GM19351 (cell line): Measurements from ENCODE around the gene AMOT.

Experiments
- ATAC-seq: cut with Tn5 transposase; IDR thresholded peaks from one replicate; pipeline ENCODE4 v1.9.1; 2021; ENCODE audit warnings: mild to moderate bottlenecking, moderate library complexity; ENCODE audit not compliant: unreplicated experiment

Gene AMOT

DNA sequence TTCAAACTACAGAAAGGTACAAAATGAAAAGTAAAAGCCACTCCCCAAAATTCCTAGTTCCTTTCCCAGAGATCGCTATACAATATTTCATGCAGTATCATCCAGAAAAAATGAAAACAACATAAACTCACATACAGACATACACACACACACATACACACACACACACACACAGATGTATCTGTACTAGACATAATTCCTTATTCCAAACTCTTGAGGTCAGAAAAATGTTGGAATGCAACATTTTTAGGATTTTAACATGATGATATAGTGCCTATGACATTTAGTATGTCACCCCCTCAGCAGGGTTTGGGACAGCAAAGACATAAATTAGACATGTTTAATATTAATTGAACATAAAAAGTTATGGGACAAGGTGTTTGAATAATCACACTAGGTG, 87.5 kb downstream of the AMOT start:
- no peak for ATAC-seq

DNA sequence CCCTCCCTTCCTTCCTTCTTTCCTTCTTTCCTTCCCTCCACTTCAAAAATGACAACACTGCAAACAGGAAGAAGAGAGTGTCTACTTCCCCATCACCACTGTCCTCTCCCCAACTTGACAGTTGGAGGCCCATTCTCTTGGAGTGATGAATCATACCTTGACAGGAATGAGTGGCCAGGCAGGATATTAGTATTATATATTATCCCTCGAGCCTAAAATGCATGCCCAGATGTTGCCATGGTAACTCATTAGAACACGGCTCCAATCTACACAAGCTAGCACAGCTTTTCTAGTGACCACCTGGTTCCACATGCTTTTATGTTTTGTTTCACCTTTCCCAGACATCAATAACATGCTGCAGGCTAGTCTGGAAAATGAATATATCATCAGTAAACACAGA, 89.6 kb downstream of the AMOT start:
- no peak for ATAC-seq

DNA sequence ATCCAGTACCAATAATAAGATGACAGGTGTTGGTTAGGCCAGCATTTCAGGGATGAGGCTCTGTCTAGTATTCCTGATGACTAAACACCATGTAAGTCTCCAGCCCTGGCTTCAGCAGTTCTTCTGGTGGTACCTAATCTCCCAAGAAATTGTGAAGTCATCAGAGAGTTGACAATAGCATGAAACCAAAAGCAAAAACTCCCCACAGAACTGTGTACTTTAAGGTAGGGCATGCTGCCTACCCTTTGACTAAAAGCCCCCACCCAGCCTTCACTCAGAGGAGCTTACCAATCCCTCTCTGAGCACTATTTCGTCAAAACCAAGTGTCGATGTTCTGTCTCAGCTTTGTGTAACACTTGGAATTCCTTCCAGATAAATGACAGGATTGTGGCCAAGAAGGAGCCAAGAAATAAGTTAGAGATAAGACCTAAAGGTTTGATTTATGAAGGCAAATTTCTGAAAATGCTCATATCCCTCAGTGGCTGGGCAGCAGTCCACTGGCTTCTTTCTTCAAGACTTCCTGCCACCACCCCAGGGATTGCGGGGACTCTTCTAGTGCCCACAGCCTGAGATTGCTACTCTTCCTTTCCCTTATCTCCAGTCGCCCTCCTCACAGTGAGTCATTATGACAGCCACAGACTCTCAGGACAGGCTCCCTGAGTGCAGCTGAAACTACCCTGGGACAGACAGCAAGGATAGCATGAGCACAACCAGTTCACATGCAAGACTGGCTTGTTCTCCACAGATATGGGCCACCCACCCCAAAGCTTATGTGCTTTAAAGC, 93.6 kb downstream of the AMOT start:
- ATAC-seq, result no peak

DNA sequence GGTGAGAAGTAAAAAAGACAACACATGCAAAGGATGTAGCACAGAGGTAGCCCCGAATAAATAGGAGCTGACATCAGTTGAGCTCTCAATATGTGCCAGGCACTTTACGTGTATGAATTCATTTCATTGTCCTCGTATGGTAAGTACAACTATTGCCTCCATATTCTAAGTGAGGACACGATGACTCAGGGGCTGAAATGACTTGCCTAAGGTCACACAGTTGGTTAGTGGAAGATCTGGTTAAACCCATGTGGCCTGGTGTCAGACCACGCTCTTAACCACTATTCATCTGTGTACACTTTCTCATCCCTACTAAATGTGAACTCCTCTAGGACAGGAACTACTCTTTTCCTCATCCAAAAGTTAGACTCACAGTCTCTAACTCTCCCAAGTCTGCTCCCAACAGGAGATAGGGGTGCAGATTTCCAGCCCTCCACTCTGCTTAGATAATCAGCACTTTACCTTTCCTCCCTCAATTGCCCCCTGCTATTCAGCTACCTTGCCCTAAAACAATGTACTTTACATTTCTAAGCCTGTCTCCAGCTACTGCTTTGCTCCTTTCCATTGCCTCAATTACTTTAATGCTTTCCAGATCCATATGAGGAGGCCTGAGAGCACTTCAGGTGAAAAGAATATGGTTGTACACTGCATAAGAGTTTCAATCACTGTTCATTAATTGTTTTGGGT, 102.1 kb downstream of the AMOT start:
- ATAC-seq, result peak; percentile 83

DNA sequence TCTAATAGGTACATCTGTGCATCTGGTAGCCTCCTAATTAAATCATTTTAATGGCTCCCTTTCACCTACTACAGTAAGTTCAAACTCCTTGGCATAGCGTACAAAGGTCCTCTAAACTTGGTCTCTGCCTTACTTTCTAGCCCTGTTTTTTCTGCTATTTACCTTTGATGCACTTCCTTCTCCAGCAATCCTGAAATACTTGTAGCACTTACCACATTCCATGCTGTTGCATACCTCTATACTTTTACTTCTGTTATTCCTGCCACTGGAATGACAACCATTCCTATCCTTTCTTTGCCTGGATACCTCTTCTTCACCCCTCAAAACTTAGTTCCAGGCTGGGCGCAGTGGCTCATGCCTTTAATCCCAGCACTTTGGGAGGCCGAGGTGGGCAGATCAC, 104.3 kb downstream of the AMOT start:
- no peak for ATAC-seq

DNA sequence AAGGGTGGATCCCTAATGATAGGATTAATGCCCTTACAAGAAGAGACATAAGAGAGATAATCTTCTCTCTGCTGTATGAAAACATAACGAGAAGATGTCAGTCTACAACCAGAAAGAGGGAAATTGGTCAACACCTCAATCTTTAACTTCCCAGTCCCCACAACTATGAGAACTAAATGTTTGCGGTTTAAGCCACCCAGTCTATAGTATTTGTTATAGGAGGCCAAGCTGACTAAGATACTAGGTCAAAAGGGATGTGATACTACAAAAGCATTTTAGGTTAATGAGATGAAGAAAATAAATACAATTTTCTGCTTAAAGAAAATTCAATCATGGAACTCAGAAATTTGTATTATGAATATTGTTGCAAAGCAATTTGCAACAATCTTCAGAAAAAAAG, 105.5 kb downstream of the AMOT start:
- no peak for ATAC-seq

DNA sequence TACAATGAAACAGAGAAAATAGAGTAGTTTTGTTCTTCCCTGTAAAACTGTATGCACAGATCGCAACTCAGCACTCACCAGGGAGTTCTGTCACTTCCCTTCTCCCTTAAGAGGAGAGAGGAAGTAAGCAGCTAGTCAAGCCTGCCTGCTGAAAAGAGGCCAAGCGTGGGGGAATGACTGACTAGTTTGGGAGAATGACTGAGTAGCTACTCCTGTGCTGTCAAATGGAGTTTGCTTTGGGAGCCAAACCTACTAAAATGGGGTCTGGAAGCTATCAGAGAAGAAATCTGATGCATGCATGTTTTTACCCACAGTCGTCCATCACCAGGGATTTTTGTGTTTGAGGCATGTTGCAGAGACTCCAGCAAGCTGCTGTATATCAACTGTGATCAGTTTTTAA, 106.3 kb downstream of the AMOT start:
- ATAC-seq, result no peak

DNA sequence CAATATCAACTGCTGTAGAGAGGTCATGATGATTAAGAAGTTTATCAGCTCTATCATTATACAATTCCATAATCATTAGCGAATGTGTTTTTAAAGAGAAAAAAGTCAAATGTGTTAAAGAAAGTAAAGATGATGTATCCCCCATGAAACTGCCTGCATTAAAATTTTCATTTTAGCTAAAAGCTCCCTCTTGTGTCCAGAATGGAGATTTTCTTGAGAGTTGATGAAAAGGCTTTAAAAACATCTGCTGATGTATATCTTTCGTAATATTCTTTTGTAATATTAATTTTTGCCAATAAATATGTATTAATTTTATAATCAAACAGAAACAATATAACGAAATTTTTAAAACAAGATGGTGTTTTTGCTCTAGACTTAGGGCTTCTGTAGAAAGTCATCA, 108.8 kb downstream of the AMOT start:
- ATAC-seq, result no peak
